Keratinocyte (primary cell): Measurements from ENCODE around the gene CHRM4.

Source experiments
- CTCF ChIP-seq, 3 experiments: IDR thresholded peaks in 1 of 3; conservative IDR thresholded peaks in 1 of 3; optimal IDR thresholded peaks in 1 of 3; 2 replicates in 2 of 3; 3 replicates in 1 of 3; pipeline versions ENCODE3 to v1.5.1; 2011; ENCODE audit warnings: low read length in 3 of 3, mild to moderate bottlenecking in 3 of 3, moderate library complexity in 2 of 3, control low read depth in 1 of 3, inconsistent platforms in 1 of 3; ENCODE audit not compliant: insufficient read depth in 2 of 3; ENCODE audit errors: extremely low read depth in 1 of 3
- EZH2 ChIP-seq: IDR thresholded peaks from one replicate; pipeline ENCODE4 v1.6.1; 2012; ENCODE audit warnings: inconsistent platforms, mild to moderate bottlenecking, low read length, moderate library complexity

- TF ChIP-seq CTCF (optimal IDR thresholded peaks at IDR 0.05 in 1 of 3, IDR thresholded peaks at IDR 0.05 in 1 of 3, conservative IDR thresholded peaks at IDR 0.05 in 1 of 3; ENCODE audit: extremely low read depth in 1 of 3, insufficient read depth in 2 of 3, low read length in 3 of 3) = no peak
- TF ChIP-seq EZH2 = no peak
These were observed 13.7 kb downstream of the CHRM4 start for GRCh38 chr11:46377831-46378230.
